ENCODE results near the gene CACNA2D2.

Gene CACNA2D2

GRCh38 chr3:50351323-50351697 is 152.1 kb downstream of the CACNA2D2 start:
- peak overlapping the region; percentile 94 for H3K4me3 ChIP-seq (ENCODE audit: low read depth, low read length)
- TF ChIP-seq CTCF (IDR thresholded peaks at IDR 0.05; ENCODE audit: low read depth, low read length) = no peak
- in situ Hi-C loops (cut with HindIII; ENCODE audit: low sequenced_read_pairs) = no loop called here
- no peak for DNase-seq (ENCODE audit: low read depth, low spot score)

GRCh38 chr3:50350527-50351322 is 152.7 kb downstream of the CACNA2D2 start, which contains the start of the genes CYB561D2 and NPRL2:
CYB561D2 (plus strand) TSS chr3:50350862; CDS start chr3:50351434, 572 bp downstream.
NPRL2 (minus strand) TSS chr3:50350775; CDS start chr3:50350652, 123 bp downstream.
- DNase-seq (ENCODE audit: low read depth, low spot score) = peak; percentile 93
- in situ Hi-C loops (cut with HindIII; ENCODE audit: low sequenced_read_pairs) = no loop called here
- peak within 1 kb of the TSS; percentile 94 for H3K4me3 ChIP-seq (ENCODE audit: low read depth, low read length)
- no peak for TF ChIP-seq CTCF (IDR thresholded peaks at IDR 0.05; ENCODE audit: low read depth, low read length)

GRCh38 chr3:50350213-50350526 is 153.3 kb downstream of the CACNA2D2 start:
- in situ Hi-C loops (cut with HindIII; ENCODE audit: low sequenced_read_pairs) = no loop called here
- H3K4me3 ChIP-seq (ENCODE audit: low read depth, low read length) = peak overlapping the region; percentile 94
- TF ChIP-seq CTCF (IDR thresholded peaks at IDR 0.05; ENCODE audit: low read depth, low read length) = no peak
- no peak for DNase-seq (ENCODE audit: low read depth, low spot score)

- TF ChIP-seq CTCF (IDR thresholded peaks at IDR 0.05; ENCODE audit: low read depth, low read length) = peak; percentile 68
- in situ Hi-C loops (cut with HindIII; ENCODE audit: low sequenced_read_pairs) = no loop called here
- no peak overlapping the region for H3K4me3 ChIP-seq (ENCODE audit: low read depth, low read length)
- peak; percentile 72 for DNase-seq (ENCODE audit: low read depth, low spot score)
Observed at GRCh38 chr3:50347187-50347813, 156.1 kb downstream of the CACNA2D2 start.

- in situ Hi-C loops (cut with HindIII; ENCODE audit: low sequenced_read_pairs) = no loop called here
- TF ChIP-seq CTCF (IDR thresholded peaks at IDR 0.05; ENCODE audit: low read depth, low read length) = no peak
- H3K4me3 ChIP-seq (ENCODE audit: low read depth, low read length) = peak within 1 kb of the TSS; percentile 48
- DNase-seq (ENCODE audit: low read depth, low spot score) = peak; percentile 21
Observed at GRCh38 chr3:50345586-50346234, 157.7 kb downstream of the CACNA2D2 start, which contains the start of gene ZMYND10. ZMYND10 (minus strand) TSS chr3:50345732; CDS start chr3:50345579, 153 bp downstream.

- no peak for DNase-seq (ENCODE audit: low read depth, low spot score)
- TF ChIP-seq CTCF (IDR thresholded peaks at IDR 0.05; ENCODE audit: low read depth, low read length) = no peak
- in situ Hi-C loops (cut with HindIII; ENCODE audit: low sequenced_read_pairs) = no loop called here
- H3K4me3 ChIP-seq (ENCODE audit: low read depth, low read length) = peak overlapping the region; percentile 48
Observed at GRCh38 chr3:50345008-50345407, 158.4 kb downstream of the CACNA2D2 start.

All from astrocyte of the spinal cord (primary cell).